H9 (cell line): ENCODE results near the gene GXYLT1. TPM values are rescaled to one million over a fixed set of nuclear protein-coding genes. Genes with fewer than 3 reads are reported as not detected.

ENCODE experiments used
- DNase-seq: peaks from one replicate; pipeline ENCODE4 v3.0.0-alpha.2; 2017
- H2AFZ ChIP-seq: one replicate; pipeline ENCODE4 v1.6.1; 2013; ENCODE audit warnings: mild to moderate bottlenecking, low read length, control low read depth, moderate library complexity
- H2AK5ac ChIP-seq: 2 replicates; pipeline ENCODE4 v1.6.1; 2013; ENCODE audit warnings: low read length, control low read depth, mixed read lengths; ENCODE audit not compliant: insufficient read length
- H2BK120ac ChIP-seq: one replicate; pipeline ENCODE4 v1.6.1; 2013; ENCODE audit warnings: low read depth, mild to moderate bottlenecking, low read length, control low read depth, inconsistent platforms; ENCODE audit not compliant: poor library complexity, severe bottlenecking
- H2BK12ac ChIP-seq: 2 replicates; pipeline ENCODE4 v1.6.1; 2013; ENCODE audit warnings: low read length, control low read depth, mixed read lengths, low read depth; ENCODE audit not compliant: insufficient read length
- H2BK15ac ChIP-seq: 2 replicates; pipeline ENCODE4 v1.6.1; 2013; ENCODE audit warnings: low read depth, low read length, control low read depth
- H2BK20ac ChIP-seq: one replicate; pipeline ENCODE4 v1.6.1; 2013; ENCODE audit warnings: low read depth, mild to moderate bottlenecking, low read length, control low read depth, inconsistent platforms; ENCODE audit not compliant: poor library complexity, severe bottlenecking
- H2BK5ac ChIP-seq: 2 replicates; pipeline ENCODE4 v1.6.1; 2013; ENCODE audit warnings: low read length, control low read depth, mixed read lengths; ENCODE audit not compliant: insufficient read length
- H3K14ac ChIP-seq: 2 replicates; pipeline ENCODE4 v1.6.1; 2013; ENCODE audit warnings: low read length, control low read depth; ENCODE audit not compliant: insufficient read depth
- H3K18ac ChIP-seq: 2 replicates; pipeline ENCODE4 v1.6.1; 2013; ENCODE audit warnings: low read depth, mild to moderate bottlenecking, mixed read lengths, low read length, control low read depth; ENCODE audit not compliant: insufficient read length
- H3K23ac ChIP-seq: 2 replicates; pipeline ENCODE4 v1.6.1; 2013; ENCODE audit warnings: low read length, control low read depth, mixed read lengths, low read depth; ENCODE audit not compliant: insufficient read length
- H3K23me2 ChIP-seq: 2 replicates; pipeline ENCODE4 v1.6.1; 2013; ENCODE audit warnings: low read depth, mild to moderate bottlenecking, mixed read lengths, low read length, control low read depth; ENCODE audit not compliant: insufficient read length, poor library complexity, severe bottlenecking
- H3K27ac ChIP-seq: 2 replicates; pipeline ENCODE4 v1.5.1; 2013; ENCODE audit warnings: low read length, control low read depth, mixed read lengths, low read depth; ENCODE audit not compliant: insufficient read length
- H3K27me3 ChIP-seq: 2 replicates; pipeline ENCODE4 v1.6.1; 2013; ENCODE audit warnings: low read length, control low read depth, inconsistent platforms; ENCODE audit not compliant: insufficient read depth
- H3K4ac ChIP-seq: 2 replicates; pipeline ENCODE4 v1.6.1; 2013; ENCODE audit warnings: low read depth, mild to moderate bottlenecking, control low read depth, inconsistent platforms, low read length, moderate library complexity
- H3K4me1 ChIP-seq: 2 replicates; pipeline ENCODE4 v1.6.1; 2013; ENCODE audit warnings: low read length, control low read depth, inconsistent platforms; ENCODE audit not compliant: insufficient read depth
- H3K4me2 ChIP-seq: 2 replicates; pipeline ENCODE4 v1.6.1; 2013; ENCODE audit warnings: low read length, control low read depth, mixed read lengths; ENCODE audit not compliant: insufficient read length, insufficient read depth
- H3K56ac ChIP-seq: 2 replicates; pipeline ENCODE4 v1.6.1; 2013; ENCODE audit warnings: low read depth, mild to moderate bottlenecking, mixed read lengths, low read length, control low read depth; ENCODE audit not compliant: insufficient read length
- H3K79me1 ChIP-seq: 2 replicates; pipeline ENCODE4 v1.6.1; 2013; ENCODE audit warnings: low read depth, mild to moderate bottlenecking, moderate library complexity, low read length, control low read depth, inconsistent platforms; ENCODE audit not compliant: insufficient read depth, poor library complexity, severe bottlenecking
- H3K79me2 ChIP-seq: 2 replicates; pipeline ENCODE4 v1.6.1; 2013; ENCODE audit warnings: low read length, control low read depth, inconsistent platforms; ENCODE audit not compliant: insufficient read depth
- H3K9ac ChIP-seq: 2 replicates; pipeline ENCODE4 v1.6.1; 2013; ENCODE audit warnings: low read length, control low read depth, mixed read lengths; ENCODE audit not compliant: insufficient read length; ENCODE audit errors: extremely low read depth
- H3K9me3 ChIP-seq: one replicate; pipeline ENCODE4 v1.6.1; 2013; ENCODE audit warnings: low read depth, low read length, inconsistent platforms; ENCODE audit not compliant: control insufficient read depth
- H3T11ph ChIP-seq: one replicate; pipeline ENCODE4 v1.6.1; 2013; ENCODE audit warnings: mild to moderate bottlenecking, low read length, control low read depth, inconsistent platforms
- H4K20me1 ChIP-seq: one replicate; pipeline ENCODE4 v1.6.1; 2013; ENCODE audit not compliant: control insufficient read depth, insufficient read length, insufficient read depth
- H4K5ac ChIP-seq: 2 replicates; pipeline ENCODE4 v1.6.1; 2013; ENCODE audit warnings: low read depth, mild to moderate bottlenecking, mixed read lengths, low read length, control low read depth; ENCODE audit not compliant: insufficient read length
- H4K8ac ChIP-seq: replicated peaks from 2 replicates; pipeline ENCODE4 v1.6.1; 2013; ENCODE audit warnings: low read length, control low read depth, mixed read lengths, low read depth; ENCODE audit not compliant: insufficient read length
- H4K91ac ChIP-seq: 2 replicates; pipeline ENCODE4 v1.6.1; 2013; ENCODE audit warnings: low read depth, mild to moderate bottlenecking, moderate library complexity, mixed read lengths, low read length, control low read depth; ENCODE audit not compliant: insufficient read length
- H3K27ac Mint-ChIP-seq, 3 experiments: 2 replicates in 2 of 3; 3 replicates in 1 of 3; pipeline ENCODE4 v1.8.0; 2020 to 2021; ENCODE audit warnings: mixed read lengths in 3 of 3, mild to moderate bottlenecking in 1 of 3, moderate library complexity in 1 of 3
- H3K27me3 Mint-ChIP-seq: 2 replicates; pipeline ENCODE4 v1.8.0; 2021; ENCODE audit warnings: low read depth, mild to moderate bottlenecking, moderate library complexity, mixed read lengths
- H3K36me3 Mint-ChIP-seq, 3 experiments: 2 replicates in 2 of 3; 3 replicates in 1 of 3; pipeline ENCODE4 v1.8.0; 2020 to 2021; ENCODE audit warnings: low read depth in 3 of 3, mixed read lengths in 3 of 3; ENCODE audit not compliant: insufficient read depth in 1 of 3
- H3K4me1 Mint-ChIP-seq, 2 experiments: 2 replicates each; pipeline ENCODE4 v1.8.0; 2020; ENCODE audit warnings: mixed read lengths in 2 of 2
- H3K4me3 Mint-ChIP-seq, 2 experiments: 2 replicates in 1 of 2; 3 replicates in 1 of 2; pipeline ENCODE4 v1.8.0; 2020 to 2021; ENCODE audit warnings: mild to moderate bottlenecking in 2 of 2, mixed read lengths in 2 of 2, moderate library complexity in 1 of 2
- H3K9me3 Mint-ChIP-seq, 2 experiments: 2 replicates in 1 of 2; 3 replicates in 1 of 2; pipeline ENCODE4 v1.8.0; 2020; ENCODE audit warnings: mild to moderate bottlenecking in 2 of 2, mixed read lengths in 2 of 2, moderate library complexity in 1 of 2
- CTCF ChIP-seq: fragments of 200-600 bp; sonication (generic); conservative IDR thresholded peaks from 3 replicates; pipeline ENCODE4 v1.8.0; 2021; ENCODE audit warnings: antibody characterized with exemption, mild to moderate bottlenecking
- WGBS: extraction: QIAGEN DNeasy Blood & Tissue Kit; methylation state at CpG from one replicate; pipeline ENCODE4 v1.1.7; 2013; ENCODE audit warnings: missing lambda C conversion rate, low lambda C conversion rate, mixed read lengths; ENCODE audit not compliant: insufficient read length; ENCODE audit errors: extremely low coverage; 5-methylcytosine and 5-hydroxymethylcytosine counted together
- total RNA-seq: library from RNA; stranded (reverse); gene quantifications from 2 replicates; pipeline ENCODE4 v1.2.1, GENCODE V29; 2021

The GXYLT1 gene
- total RNA-seq, 1 experiment from 2014 or later: 14.5 TPM

- no CpG with 5 or more reads among the region's 3 CpGs for WGBS
- no peak overlapping the region for H3T11ph ChIP-seq
- no peak overlapping the region for H3K4me3 Mint-ChIP-seq
- no peak overlapping the region for H2BK120ac ChIP-seq
- H2BK12ac ChIP-seq: no peak overlapping the region
- H3K79me2 ChIP-seq: no peaks in the 10 kb centered on the region
- no peak overlapping the region for H3K4ac ChIP-seq
- no peak overlapping the region for H4K5ac ChIP-seq
- H2BK15ac ChIP-seq: no peak overlapping the region
- no peak overlapping the region for H2BK5ac ChIP-seq
- H3K23ac ChIP-seq: no peak overlapping the region
- peaks cover 2% of the 10 kb centered on the region for H3K79me1 ChIP-seq
- no peak overlapping the region for H3K14ac ChIP-seq
- no peak overlapping the region for H2AK5ac ChIP-seq
- H2BK20ac ChIP-seq: no peak overlapping the region
- no peak overlapping the region for H2AFZ ChIP-seq
- no peaks in the 10 kb centered on the region for H3K23me2 ChIP-seq
- no peak overlapping the region for H4K8ac ChIP-seq
- H3K27me3 Mint-ChIP-seq: no peaks in the 10 kb centered on the region
- H3K4me1 Mint-ChIP-seq: no peaks in the 10 kb centered on the region
- no peaks in the 10 kb centered on the region for H3K4me1 ChIP-seq
- H3K9ac ChIP-seq: no peak overlapping the region
- no peak for TF ChIP-seq CTCF
- H3K36me3 Mint-ChIP-seq: no peaks in the 10 kb centered on the region; a peak in 1 of 7 replicates
- no peaks in the 10 kb centered on the region for H3K9me3 ChIP-seq
- H4K20me1 ChIP-seq: no peaks in the 10 kb centered on the region
- no peak for DNase-seq
- no peak overlapping the region for H3K56ac ChIP-seq
- no peak overlapping the region for H3K27ac ChIP-seq
- H3K9me3 Mint-ChIP-seq: no peaks in the 10 kb centered on the region; a peak in 1 of 5 replicates
- H3K4me2 ChIP-seq: no peak overlapping the region
- H3K27me3 ChIP-seq: no peaks in the 10 kb centered on the region
- H4K91ac ChIP-seq: no peak overlapping the region
- H3K18ac ChIP-seq: no peak overlapping the region
- H3K27ac Mint-ChIP-seq: no peak overlapping the region
These were observed 9.3 kb downstream of the GXYLT1 start for GRCh38 chr12:42135259-42135814.
